ENCODE results near the gene SHF. TPM values are rescaled to one million over a fixed set of nuclear protein-coding genes. Genes with fewer than 3 reads are reported as not detected.

SHF gene
- total and polyA plus RNA-seq, 2 of the 8 experiments (the other 6 are each of a cell fraction or from before 2014, with no cell fraction given) = 13.1 to 26.7 TPM

GRCh38 chr15:45183511-45183910 is 4.3 kb downstream of the SHF start:
- Histone ChIP-seq H3K56ac (replicated peaks; ENCODE audit: insufficient read length, low read depth, low read length) (no peak overlapping the region), H3K4me1 (replicated peaks in 1 of 4; ENCODE audit: control insufficient read depth in 3 of 4, insufficient read depth in 4 of 4, low read length in 3 of 4) (peaks cover 5 to 34% (median 25%) of the 10 kb centered on the region in 4 experiments), H4K8ac (ENCODE audit: extremely low read depth, insufficient read depth, low read length) (no peak overlapping the region), H3K27me3 (replicated peaks in 1 of 4; ENCODE audit: control insufficient read depth in 3 of 4, extremely low read depth in 1 of 4, insufficient read depth in 3 of 4, low read length in 3 of 4) (peaks cover 0 to 6% (median 5%) of the 10 kb centered on the region in 4 experiments; a peak in 6 of 7 replicates), H4K5ac (ENCODE audit: insufficient read length, low read depth, low read length) (peak overlapping the region; percentile 61), H2AK5ac (ENCODE audit: low read depth, low read length) (peak overlapping the region; percentile 30; the same call in 1 of the 2 replicates), H3K23ac (ENCODE audit: insufficient read length) (no peak overlapping the region), H3K4me3 (ENCODE audit: extremely low read depth in 1 of 4, insufficient read depth in 2 of 4, low read depth in 3 of 4, low read length in 4 of 4) (no peak overlapping the region), H3K9ac (replicated peaks in 1 of 4; ENCODE audit: extremely low read depth in 1 of 4, low read depth in 3 of 4, low read length in 3 of 4) (no peak overlapping the region), H3K4me2 (ENCODE audit: insufficient read depth in 1 of 2, low read depth in 2 of 2, low read length in 2 of 2) (peak overlapping the region; percentile 24 to 45; a peak in 3 of 4 replicates), H4K20me1 (replicated peaks in 1 of 2; ENCODE audit: control insufficient read depth in 1 of 2, insufficient read depth in 2 of 2, low read length in 2 of 2) (peaks cover 9 to 41% of the 10 kb centered on the region in 2 experiments), H2BK5ac (ENCODE audit: low read depth, low read length) (peak overlapping the region; percentile 62; the same call in 1 of the 2 replicates), H3K23me2 (ENCODE audit: low read depth, low read length) (peaks cover 14% of the 10 kb centered on the region; the same call in 1 of the 2 replicates), H3K79me1 (ENCODE audit: low read depth, low read length) (peaks cover 16% of the 10 kb centered on the region), H2BK20ac (ENCODE audit: low read length) (no peak overlapping the region; the same call in 1 of the 2 replicates), H3K4ac (replicated peaks; ENCODE audit: insufficient read length, low read depth, low read length) (peak overlapping the region; percentile 36), H3K18ac (ENCODE audit: extremely low read depth, low read length) (peak overlapping the region; percentile 20), H2BK120ac (replicated peaks; ENCODE audit: low read depth, low read length) (peak overlapping the region; percentile 12), H3K14ac (ENCODE audit: insufficient read length) (no peak overlapping the region), H2BK15ac (ENCODE audit: low read length) (no peak overlapping the region), H3K79me2 (ENCODE audit: control insufficient read depth in 1 of 2, insufficient read depth in 2 of 2, low read length in 2 of 2) (peaks cover 8 to 58% of the 10 kb centered on the region in 2 experiments; a peak in 3 of 4 replicates), H3K9me3 (ENCODE audit: insufficient read depth in 2 of 2, low read depth in 1 of 2, low read length in 1 of 2) (no peaks in the 10 kb centered on the region), H2AFZ (ENCODE audit: low read length) (no peak overlapping the region), H3K36me3 (ENCODE audit: control insufficient read depth in 2 of 4, insufficient read depth in 4 of 4, low read length in 3 of 4) (no peaks in the 10 kb centered on the region), H2BK12ac (ENCODE audit: low read depth, low read length) (peak overlapping the region; percentile 63; the same call in 1 of the 2 replicates), H3K27ac (ENCODE audit: low read depth, low read length) (no peak overlapping the region), H4K91ac (replicated peaks; ENCODE audit: insufficient read length, low read length) (peak overlapping the region; percentile 36)
- POLR2A ChIA-PET (ENCODE audit: partially characterized antibody) = interaction anchor here (2.1 to 6.4 kb wide), 4 partner anchors 12 to 19 kb away, joined by 9 to 55 read pairs (median 22); no protein-coding TSS in a partner anchor
- no peak for FAIRE-seq
- TF ChIP-seq NANOG (IDR thresholded peaks at IDR 0.05; ENCODE audit: insufficient read depth, low read depth, low read length, poor library complexity, severe bottlenecking) = no peak
- TF ChIP-seq CTCF (IDR thresholded peaks at IDR 0.05; ENCODE audit: control extremely low read depth in 1 of 3, insufficient read depth in 1 of 3, low read depth in 1 of 3, low read length in 3 of 3) = no peak
- no peak for TF ChIP-seq TBP (IDR thresholded peaks at IDR 0.05; ENCODE audit: low read depth, low read length)
- TF ChIP-seq RNF2 (IDR thresholded peaks at IDR 0.05; ENCODE audit: borderline replicate concordance, low read depth, low read length, missing control alignments, poor library complexity, severe bottlenecking) = no peak
- WGBS, 2 experiments (ENCODE audit: extremely low coverage in 1 of 2, insufficient coverage in 1 of 2, insufficient read length in 1 of 2, insufficient replicate concordance in 2 of 2, low coverage in 1 of 2, low lambda C conversion rate in 2 of 2, missing lambda C conversion rate in 1 of 2) = 78% methylated on average over 2 of the region's 2 CpGs; no CpG with 5 or more reads in 1 of the 2 experiments
- CTCF ChIA-PET (ENCODE audit: partially characterized antibody) = interaction anchor here (1.0 to 41.8 kb wide), 3 partner anchors 9 to 232 kb away, joined by 3 to 1117 read pairs (median 1117); partner anchors contain the start of gene SHF
- no peak for DNase-seq (ENCODE audit: low read depth in 1 of 2, low spot score in 2 of 2)
